Common myeloid progenitor, CD34-positive (primary cell): ENCODE measurements around the gene CHD1L.
A peak's percentile ranks its signal among the peaks of the same experiment; 100 is the strongest.

Experiments used
- CTCF ChIA-PET: fragments of 350-600 bp; sonication (Branson Sonifier 250); formaldehyde crosslinking; loops from one replicate; lab custom pipeline; 2021; ENCODE audit warnings: antibody characterized with exemption; lab: Charles Lee
- POLR2A ChIA-PET: fragments of 350-600 bp; sonication (Branson Sonifier 250); formaldehyde crosslinking; loops from one replicate; lab custom pipeline; 2021; ENCODE audit warnings: antibody characterized with exemption; lab: Charles Lee
- DNase-seq, 3 donors: peaks; one replicate each; pipeline versions ENCODE4 v3.0.0 to v3.0.0-alpha.2; 2013
- H3K27ac ChIP-seq, 2 experiments: 1 replicate in 1 of 2; 2 replicates in 1 of 2; pipeline ENCODE4 v1.7.0; 2013; ENCODE audit warnings: inconsistent platforms in 2 of 2, low read length in 2 of 2, mild to moderate bottlenecking in 2 of 2, low read depth in 1 of 2, moderate library complexity in 1 of 2; ENCODE audit not compliant: severe bottlenecking in 2 of 2, insufficient read depth in 1 of 2, poor library complexity in 1 of 2
- H3K27me3 ChIP-seq, 5 experiments: replicated peaks in 2 of 5; 1 replicate in 3 of 5; 2 replicates in 2 of 5; pipeline versions ENCODE4 v1.6.1 to v1.7.0; 2013; ENCODE audit warnings: low read length in 4 of 5, mild to moderate bottlenecking in 2 of 5, moderate library complexity in 2 of 5, inconsistent platforms in 1 of 5; ENCODE audit not compliant: insufficient read depth in 5 of 5, control insufficient read depth in 4 of 5
- H3K36me3 ChIP-seq, 4 experiments: 1 replicate in 2 of 4; 2 replicates in 2 of 4; pipeline versions ENCODE4 v1.6.1 to v1.7.0; 2013; ENCODE audit warnings: low read length in 3 of 4, control low read depth in 1 of 4, mild to moderate bottlenecking in 1 of 4; ENCODE audit not compliant: control insufficient read depth in 4 of 4, insufficient read depth in 4 of 4
- H3K4me1 ChIP-seq, 4 experiments: 1 replicate in 3 of 4; 2 replicates in 1 of 4; pipeline versions ENCODE4 v1.6.1 to v1.7.1; 2013; ENCODE audit warnings: low read length in 3 of 4, mild to moderate bottlenecking in 3 of 4, control low read depth in 1 of 4, inconsistent platforms in 1 of 4, moderate library complexity in 1 of 4; ENCODE audit not compliant: control insufficient read depth in 4 of 4, insufficient read depth in 4 of 4; ENCODE audit errors: control extremely low read depth in 1 of 4
- H3K4me3 ChIP-seq, 7 experiments: 1 replicate in 4 of 7; 2 replicates in 3 of 7; pipeline versions ENCODE4 v1.5.1 to v1.7.0; 2013; ENCODE audit warnings: mild to moderate bottlenecking in 7 of 7, low read length in 6 of 7, moderate library complexity in 6 of 7, inconsistent platforms in 2 of 7, low read depth in 2 of 7, control low read depth in 1 of 7; ENCODE audit not compliant: insufficient read depth in 4 of 7, control insufficient read depth in 1 of 7; ENCODE audit errors: extremely low read depth in 1 of 7
- H3K9me3 ChIP-seq, 5 experiments: 1 replicate in 4 of 5; 2 replicates in 1 of 5; pipeline versions ENCODE4 v1.6.1 to v1.7.1; 2013; ENCODE audit warnings: low read length in 4 of 5, mild to moderate bottlenecking in 2 of 5, inconsistent platforms in 1 of 5, low read depth in 1 of 5, moderate library complexity in 1 of 5; ENCODE audit not compliant: control insufficient read depth in 4 of 5, insufficient read depth in 2 of 5; ENCODE audit errors: control extremely low read depth in 1 of 5
- WGBS: methylation state at CpG from one replicate; pipeline ENCODE4 v1.1.5; 2013; ENCODE audit not compliant: insufficient coverage; 5-methylcytosine and 5-hydroxymethylcytosine counted together

CHD1L gene

GRCh38 chr1:147207192-147207591 is 35.3 kb upstream of the CHD1L start:
- H3K9me3 ChIP-seq = no peaks in the 10 kb centered on the region
- no peak overlapping the region for H3K4me3 ChIP-seq
- no peak overlapping the region for H3K27ac ChIP-seq
- ChIA-PET CTCF (interaction anchor here (0.6 kb wide), 1 partner anchor 34 kb away, joined by 4 read pairs; no protein-coding TSS in a partner anchor), POLR2A (no interaction called here)
- DNase-seq = no peak
- H3K36me3 ChIP-seq = peaks cover 0 to 8% (median 1%) of the 10 kb centered on the region in 4 experiments
- H3K27me3 ChIP-seq = no peaks in the 10 kb centered on the region
- peaks cover 0 to 9% (median 6%) of the 10 kb centered on the region in 4 experiments for H3K4me1 ChIP-seq
- no CpG with 5 or more reads among the region's 1 CpG for WGBS

DNA sequence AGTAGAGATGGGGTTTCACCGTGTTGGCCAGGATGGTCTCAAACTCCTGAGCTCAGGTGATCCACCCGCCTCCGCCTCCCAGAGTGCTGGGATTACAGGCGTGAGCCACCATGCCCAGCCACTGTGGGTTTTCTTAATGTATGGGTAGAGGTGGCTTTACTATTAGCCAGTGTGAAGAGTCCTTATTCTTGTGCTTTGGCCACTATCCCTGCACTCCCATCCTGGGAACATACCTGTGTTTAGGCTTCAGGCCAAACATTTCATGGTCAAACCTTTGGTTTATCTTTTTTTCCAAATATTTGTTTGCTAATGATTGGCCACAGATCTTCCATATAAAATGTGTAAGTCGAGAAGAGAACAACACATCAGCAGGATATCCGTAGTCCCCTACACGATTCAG is 33.9 kb upstream of the CHD1L start:
- POLR2A ChIA-PET = no interaction called here
- Histone ChIP-seq H3K27ac (no peak overlapping the region), H3K4me1 (peaks cover 0 to 9% (median 5%) of the 10 kb centered on the region in 4 experiments), H3K36me3 (peaks cover 0 to 8% (median 1%) of the 10 kb centered on the region in 4 experiments), H3K9me3 (no peaks in the 10 kb centered on the region), H3K4me3 (no peak overlapping the region), H3K27me3 (no peaks in the 10 kb centered on the region)
- WGBS = 100% methylated on average over 6 of the region's 7 CpGs
- CTCF ChIA-PET = no interaction called here
- DNase-seq = no peak

GRCh38 chr1:147209825-147210821 is 32.4 kb upstream of the CHD1L start:
- ChIA-PET POLR2A (interaction anchor here (0.6 kb wide), 1 partner anchor 1146 kb away, joined by 3 read pairs; no protein-coding TSS in a partner anchor), CTCF (no interaction called here)
- Histone ChIP-seq H3K27ac (no peak overlapping the region), H3K4me1 (peaks cover 0 to 9% (median 6%) of the 10 kb centered on the region in 4 experiments), H3K27me3 (no peaks in the 10 kb centered on the region), H3K36me3 (peaks cover 0 to 8% (median 1%) of the 10 kb centered on the region in 4 experiments), H3K4me3 (no peak overlapping the region), H3K9me3 (no peaks in the 10 kb centered on the region)
- DNase-seq = no peak
- no CpG with 5 or more reads among the region's 3 CpGs for WGBS

DNA sequence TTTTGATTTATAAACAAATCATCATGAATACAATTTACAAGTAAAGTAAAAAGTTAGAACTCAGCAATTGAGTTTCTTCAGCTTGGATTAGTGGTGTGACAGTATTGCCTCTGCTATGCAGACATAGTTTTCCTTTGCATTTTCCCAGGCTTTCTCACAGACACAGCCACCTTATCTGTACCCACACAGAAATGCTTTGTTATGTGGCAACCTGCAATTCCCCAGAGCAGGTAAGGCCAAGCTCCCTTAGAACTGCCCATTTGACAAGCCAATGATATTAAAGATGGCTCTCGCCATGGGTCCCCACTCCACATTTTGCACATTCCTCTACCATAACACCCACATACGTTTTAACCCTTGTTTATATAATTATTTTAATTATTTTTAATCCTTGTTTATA is 31.5 kb upstream of the CHD1L start:
- WGBS = no CpG with 5 or more reads among the region's 2 CpGs
- CTCF ChIA-PET = interaction anchor here (1.2 kb wide), 1 partner anchor 13 kb away, joined by 3 read pairs; no protein-coding TSS in a partner anchor
- H3K4me3 ChIP-seq = no peak overlapping the region
- H3K27ac ChIP-seq = no peak overlapping the region
- H3K27me3 ChIP-seq = no peaks in the 10 kb centered on the region
- POLR2A ChIA-PET = no interaction called here
- DNase-seq = no peak
- no peaks in the 10 kb centered on the region for H3K9me3 ChIP-seq
- peaks cover 0 to 13% (median 8%) of the 10 kb centered on the region in 4 experiments for H3K4me1 ChIP-seq
- H3K36me3 ChIP-seq = peaks cover 0 to 8% (median 1%) of the 10 kb centered on the region in 4 experiments

- Histone ChIP-seq H3K27me3 (no peaks in the 10 kb centered on the region), H3K4me3 (no peak overlapping the region), H3K4me1 (peaks cover 0 to 13% (median 8%) of the 10 kb centered on the region in 4 experiments), H3K27ac (no peak overlapping the region), H3K36me3 (peaks cover 0 to 8% (median 1%) of the 10 kb centered on the region in 4 experiments), H3K9me3 (no peaks in the 10 kb centered on the region)
- 96% methylated on average over 2 of the region's 2 CpGs for WGBS
- CTCF ChIA-PET = interaction anchor here (1.2 to 1.3 kb wide), 2 partner anchors 12 to 50 kb away, joined by 3 read pairs; no protein-coding TSS in a partner anchor
- no peak for DNase-seq
- POLR2A ChIA-PET = no interaction called here
Measured at GRCh38 chr1:147211577-147211976, 30.9 kb upstream of the CHD1L start.

GRCh38 chr1:147213271-147213670 is 29.2 kb upstream of the CHD1L start:
- Histone ChIP-seq H3K4me3 (no peak overlapping the region), H3K27ac (no peak overlapping the region), H3K4me1 (peaks cover 0 to 13% (median 8%) of the 10 kb centered on the region in 4 experiments), H3K36me3 (peaks cover 0 to 8% (median 1%) of the 10 kb centered on the region in 4 experiments), H3K27me3 (no peaks in the 10 kb centered on the region), H3K9me3 (no peaks in the 10 kb centered on the region)
- DNase-seq = no peak
- ChIA-PET POLR2A (no interaction called here), CTCF (no interaction called here)

GRCh38 chr1:147214325-147214724 is 28.2 kb upstream of the CHD1L start:
- H3K4me3 ChIP-seq = no peak overlapping the region
- H3K36me3 ChIP-seq = peaks cover 0 to 6% (median 1%) of the 10 kb centered on the region in 4 experiments
- H3K4me1 ChIP-seq = peaks cover 0 to 13% (median 8%) of the 10 kb centered on the region in 4 experiments
- 70% methylated on average over 1 of the region's 7 CpGs for WGBS
- peak in 1 of 3 donors; percentile 11 for DNase-seq
- POLR2A ChIA-PET = no interaction called here
- H3K27ac ChIP-seq = no peak overlapping the region
- CTCF ChIA-PET = no interaction called here
- H3K9me3 ChIP-seq = no peaks in the 10 kb centered on the region
- no peaks in the 10 kb centered on the region for H3K27me3 ChIP-seq
